SK-N-SH (cell line): ENCODE measurements around the gene IBTK. TPM values are rescaled to one million over a fixed set of nuclear protein-coding genes. Genes with fewer than 3 reads are reported as not detected.

ENCODE experiments used
- CTCF ChIA-PET: fragments of 300-600, 350-600 bp; formaldehyde crosslinking; extraction: SDS; loops from one replicate; lab custom pipeline; 2021; lab: Yijun Ruan, JAX
- POLR2A ChIA-PET: fragments of 350-600 bp; sonication (Branson Sonifier 250); formaldehyde crosslinking; extraction: SDS; loops from one replicate; lab custom pipeline; 2020; ENCODE audit warnings: antibody characterized with exemption, inconsistent platforms; lab: Yijun Ruan, JAX
- DNase-seq: peaks from one replicate; pipeline ENCODE4 v3.0.0; 2012
- H2AFZ ChIP-seq: fragments of 200-600 bp; sonication (generic); 2 replicates; pipeline ENCODE4 v1.8.1; 2016; ENCODE audit warnings: antibody characterized with exemption, mild to moderate bottlenecking, low read depth
- H3F3A ChIP-seq: fragments of 200-600 bp; sonication (generic); replicated peaks from 2 replicates; pipeline ENCODE3; 2016; ENCODE audit warnings: antibody characterized with exemption, mild to moderate bottlenecking; ENCODE audit not compliant: insufficient read depth
- H3K27ac ChIP-seq, 2 experiments: fragments of 200-500 bp in 1 of 2; fragments of 200-600 bp in 1 of 2; sonication (Bioruptor generic) in 1 of 2; sonication (generic), shearing (Covaris generic) in 1 of 2; 2 replicates each; pipeline versions ENCODE4 v1.5.1 to v1.6.1; 2014 to 2016; ENCODE audit warnings: low read depth in 2 of 2, inconsistent platforms in 1 of 2, low read length in 1 of 2, mild to moderate bottlenecking in 1 of 2, mixed read lengths in 1 of 2
- H3K27me3 ChIP-seq: fragments of 200-600 bp; sonication (generic), shearing (Covaris generic); 2 replicates; pipeline ENCODE4 v1.6.1; 2016; ENCODE audit warnings: mixed run types; ENCODE audit not compliant: insufficient read depth
- H3K36me3 ChIP-seq, 2 experiments: fragments of 200-500 bp in 1 of 2; fragments of 200-600 bp in 1 of 2; sonication (Bioruptor generic) in 1 of 2; sonication (generic) in 1 of 2; replicated peaks in 1 of 2; 2 replicates each; pipeline versions ENCODE3 to v1.5.1; 2014 to 2016; ENCODE audit warnings: low read length in 1 of 2, mild to moderate bottlenecking in 1 of 2; ENCODE audit not compliant: insufficient read depth in 2 of 2, control insufficient read depth in 1 of 2
- H3K4me1 ChIP-seq, 2 experiments: fragments of 200-500 bp in 1 of 2; fragments of 200-600 bp in 1 of 2; sonication (Bioruptor generic) in 1 of 2; sonication (generic), shearing (Covaris generic) in 1 of 2; 2 replicates each; pipeline versions ENCODE4 v1.5.1 to v1.6.1; 2014 to 2016; ENCODE audit warnings: low read depth in 1 of 2, low read length in 1 of 2, mixed run types in 1 of 2; ENCODE audit not compliant: insufficient read depth in 2 of 2, control insufficient read depth in 1 of 2
- H3K4me2 ChIP-seq: fragments of 200-600 bp; sonication (generic), shearing (Covaris generic); 2 replicates; pipeline ENCODE4 v1.6.1; 2017; ENCODE audit warnings: mixed run types
- H3K4me3 ChIP-seq, 2 experiments: fragments of 200-500 bp in 1 of 2; fragments of 200-600 bp in 1 of 2; sonication (Bioruptor generic) in 1 of 2; sonication (generic), shearing (Covaris generic) in 1 of 2; 2 replicates each; pipeline versions ENCODE4 v1.5.1 to v1.8.1; 2014 to 2016; ENCODE audit warnings: low read depth in 2 of 2, inconsistent platforms in 1 of 2, low read length in 1 of 2, mild to moderate bottlenecking in 1 of 2, mixed read lengths in 1 of 2, moderate library complexity in 1 of 2
- H3K79me2 ChIP-seq: fragments of 200-600 bp; sonication (generic); 2 replicates; pipeline ENCODE4 v1.8.1; 2017; ENCODE audit warnings: mild to moderate bottlenecking; ENCODE audit not compliant: insufficient read depth
- H3K9ac ChIP-seq: fragments of 200-600 bp; sonication (generic); 2 replicates; pipeline ENCODE4 v1.6.1; 2017; ENCODE audit warnings: mixed run types
- H3K9me2 ChIP-seq: fragments of 200-600 bp; sonication (generic); 2 replicates; pipeline ENCODE4 v1.6.1; 2017; ENCODE audit warnings: mixed run types
- H3K9me3 ChIP-seq: fragments of 200-600 bp; sonication (generic); 2 replicates; pipeline ENCODE4 v1.6.1; 2017; ENCODE audit warnings: mixed run types, mild to moderate bottlenecking, moderate library complexity
- H4K20me1 ChIP-seq: fragments of 200-600 bp; sonication (generic); 2 replicates; pipeline ENCODE4 v1.6.1; 2017; ENCODE audit warnings: mild to moderate bottlenecking, mixed run types; ENCODE audit not compliant: insufficient read depth
- EZH2phosphoT487 ChIP-seq: fragments of 200-600 bp; sonication (generic); IDR thresholded peaks from 2 replicates; pipeline ENCODE4 v1.6.1; 2017; ENCODE audit warnings: low read depth, mixed run types, mild to moderate bottlenecking, antibody characterized with exemption, moderate library complexity, borderline replicate concordance
- FOXJ3 ChIP-seq: sonication (generic); formaldehyde crosslinking; IDR thresholded peaks from 2 replicates; pipeline ENCODE4 v1.5.1; 2020; ENCODE audit warnings: mild to moderate bottlenecking, missing genetic modification reagents
- JUND ChIP-seq: IDR thresholded peaks from 2 replicates; pipeline ENCODE4 v1.4.0; 2012
- MXI1 ChIP-seq: IDR thresholded peaks from 2 replicates; pipeline ENCODE4 v1.6.1; 2012; ENCODE audit warnings: mild to moderate bottlenecking, low read depth, low read length, improper control_type of control experiment
- NRF1 ChIP-seq: IDR thresholded peaks from 2 replicates; pipeline ENCODE4 v1.6.1; 2012; ENCODE audit warnings: low read depth, mild to moderate bottlenecking, low read length
- RCOR1 ChIP-seq: fragments of 150-350 bp; IDR thresholded peaks from 2 replicates; pipeline ENCODE4 v1.6.1; 2017; ENCODE audit warnings: antibody characterized with exemption, low read length
- RFX5 ChIP-seq: IDR thresholded peaks from 2 replicates; pipeline ENCODE4 v1.6.1; 2012; ENCODE audit warnings: mild to moderate bottlenecking, improper control_type of control experiment, low read length
- RXRA ChIP-seq: IDR thresholded peaks from 2 replicates; pipeline ENCODE4 v1.4.0; 2012; ENCODE audit warnings: low read depth, mild to moderate bottlenecking, borderline replicate concordance
- SIN3A ChIP-seq: IDR thresholded peaks from 2 replicates; pipeline ENCODE4 v1.6.1; 2012; ENCODE audit warnings: low read depth, mild to moderate bottlenecking, low read length, moderate library complexity, borderline replicate concordance
- YY1 ChIP-seq: IDR thresholded peaks from 2 replicates; pipeline ENCODE4 v1.4.0; 2012; ENCODE audit warnings: low read depth, mild to moderate bottlenecking
- WGBS: methylation state at CpG from one replicate; pipeline ENCODE4 v1.1.6; 2017; ENCODE audit warnings: low lambda C conversion rate; 5-methylcytosine and 5-hydroxymethylcytosine counted together
- polyA plus RNA-seq, 3 experiments: library from polyadenylated mRNA; depleted of rRNA; stranded (reverse); fragments of >200 nt; gene quantifications; 2 replicates each; pipeline ENCODE4 v1.2.3, GENCODE V29; 2012
- TF ChIP-seq, protein P1 (sequence below): IDR thresholded peaks from 2 replicates; pipeline ENCODE4 v1.6.1; 2012; ENCODE audit warnings: mild to moderate bottlenecking, low read depth, low read length, moderate library complexity
- TF ChIP-seq, protein P2 (sequence below): IDR thresholded peaks from 2 replicates; pipeline ENCODE4; 2012
- TF ChIP-seq, protein P3 (sequence below): fragments of 150-350 bp; IDR thresholded peaks from 2 replicates; pipeline ENCODE4 v1.6.1; 2017; ENCODE audit warnings: antibody characterized with exemption, low read length, low read depth, borderline replicate concordance
- TF ChIP-seq, protein P4 (sequence below): fragments of 200-600 bp; sonication (generic); IDR thresholded peaks from 2 replicates; pipeline ENCODE4 v1.6.1; 2017; ENCODE audit warnings: antibody characterized with exemption, mild to moderate bottlenecking, moderate library complexity
- TF ChIP-seq, protein P5 (sequence below): fragments of 150-350 bp; IDR thresholded peaks from 2 replicates; pipeline ENCODE4 v1.6.1; 2016; ENCODE audit warnings: mild to moderate bottlenecking, low read depth, low read length

The IBTK gene
- polyA plus RNA-seq, 1 of the 3 experiments (the other 2 are of a cell fraction): 9.5 TPM

DNA sequence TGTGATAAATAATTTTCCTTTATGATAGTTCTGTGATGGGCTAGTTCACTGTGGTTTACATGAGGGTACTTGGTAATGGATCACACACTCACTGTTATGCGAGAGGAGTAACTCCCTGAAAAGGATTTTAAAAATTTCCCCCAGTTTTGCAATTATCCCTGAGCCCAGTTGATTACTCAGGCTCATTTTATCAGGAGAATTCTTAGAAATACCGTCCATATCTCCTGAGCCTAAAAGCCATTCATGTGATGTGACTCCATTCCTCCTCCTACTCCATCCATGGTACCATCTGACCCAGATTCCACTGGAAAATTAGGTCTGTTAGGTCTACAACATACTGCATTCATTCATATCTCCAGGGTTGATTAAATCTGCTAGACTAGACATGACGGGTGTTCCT lies 16.4 kb upstream of the IBTK start:
- Histone ChIP-seq H3K9me2 (no peaks in the 10 kb centered on the region), H3K4me1 (peaks cover 14 to 39% of the 10 kb centered on the region in 2 experiments), H3K79me2 (no peaks in the 10 kb centered on the region), H2AFZ (no peak overlapping the region), H3K4me2 (no peak overlapping the region)
- WGBS: 98% methylated on average over 3 of the region's 3 CpGs
- CTCF ChIA-PET: interaction anchor here (0.6 to 2.6 kb wide), 2 partner anchors 421 to 803 kb away, joined by 3 to 21 read pairs; partner anchors contain the start of genes DOP1A and UBE3D
- TF ChIP-seq, protein P1, sequence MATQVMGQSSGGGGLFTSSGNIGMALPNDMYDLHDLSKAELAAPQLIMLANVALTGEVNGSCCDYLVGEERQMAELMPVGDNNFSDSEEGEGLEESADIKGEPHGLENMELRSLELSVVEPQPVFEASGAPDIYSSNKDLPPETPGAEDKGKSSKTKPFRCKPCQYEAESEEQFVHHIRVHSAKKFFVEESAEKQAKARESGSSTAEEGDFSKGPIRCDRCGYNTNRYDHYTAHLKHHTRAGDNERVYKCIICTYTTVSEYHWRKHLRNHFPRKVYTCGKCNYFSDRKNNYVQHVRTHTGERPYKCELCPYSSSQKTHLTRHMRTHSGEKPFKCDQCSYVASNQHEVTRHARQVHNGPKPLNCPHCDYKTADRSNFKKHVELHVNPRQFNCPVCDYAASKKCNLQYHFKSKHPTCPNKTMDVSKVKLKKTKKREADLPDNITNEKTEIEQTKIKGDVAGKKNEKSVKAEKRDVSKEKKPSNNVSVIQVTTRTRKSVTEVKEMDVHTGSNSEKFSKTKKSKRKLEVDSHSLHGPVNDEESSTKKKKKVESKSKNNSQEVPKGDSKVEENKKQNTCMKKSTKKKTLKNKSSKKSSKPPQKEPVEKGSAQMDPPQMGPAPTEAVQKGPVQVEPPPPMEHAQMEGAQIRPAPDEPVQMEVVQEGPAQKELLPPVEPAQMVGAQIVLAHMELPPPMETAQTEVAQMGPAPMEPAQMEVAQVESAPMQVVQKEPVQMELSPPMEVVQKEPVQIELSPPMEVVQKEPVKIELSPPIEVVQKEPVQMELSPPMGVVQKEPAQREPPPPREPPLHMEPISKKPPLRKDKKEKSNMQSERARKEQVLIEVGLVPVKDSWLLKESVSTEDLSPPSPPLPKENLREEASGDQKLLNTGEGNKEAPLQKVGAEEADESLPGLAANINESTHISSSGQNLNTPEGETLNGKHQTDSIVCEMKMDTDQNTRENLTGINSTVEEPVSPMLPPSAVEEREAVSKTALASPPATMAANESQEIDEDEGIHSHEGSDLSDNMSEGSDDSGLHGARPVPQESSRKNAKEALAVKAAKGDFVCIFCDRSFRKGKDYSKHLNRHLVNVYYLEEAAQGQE: no peak
- TF ChIP-seq FOXJ3 (CRISPR knock-in tag): no peak
- no peak for TF ChIP-seq YY1
- no peak for TF ChIP-seq MXI1
- no peak for TF ChIP-seq NRF1
- TF ChIP-seq, protein P2, sequence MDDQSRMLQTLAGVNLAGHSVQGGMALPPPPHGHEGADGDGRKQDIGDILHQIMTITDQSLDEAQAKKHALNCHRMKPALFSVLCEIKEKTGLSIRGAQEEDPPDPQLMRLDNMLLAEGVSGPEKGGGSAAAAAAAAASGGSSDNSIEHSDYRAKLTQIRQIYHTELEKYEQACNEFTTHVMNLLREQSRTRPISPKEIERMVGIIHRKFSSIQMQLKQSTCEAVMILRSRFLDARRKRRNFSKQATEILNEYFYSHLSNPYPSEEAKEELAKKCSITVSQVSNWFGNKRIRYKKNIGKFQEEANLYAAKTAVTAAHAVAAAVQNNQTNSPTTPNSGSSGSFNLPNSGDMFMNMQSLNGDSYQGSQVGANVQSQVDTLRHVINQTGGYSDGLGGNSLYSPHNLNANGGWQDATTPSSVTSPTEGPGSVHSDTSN: no peak
- TF ChIP-seq EZH2phosphoT487: no peak
- no peak for TF ChIP-seq RCOR1
- TF ChIP-seq JUND: no peak
- no peak for TF ChIP-seq RFX5
- TF ChIP-seq, protein P3, sequence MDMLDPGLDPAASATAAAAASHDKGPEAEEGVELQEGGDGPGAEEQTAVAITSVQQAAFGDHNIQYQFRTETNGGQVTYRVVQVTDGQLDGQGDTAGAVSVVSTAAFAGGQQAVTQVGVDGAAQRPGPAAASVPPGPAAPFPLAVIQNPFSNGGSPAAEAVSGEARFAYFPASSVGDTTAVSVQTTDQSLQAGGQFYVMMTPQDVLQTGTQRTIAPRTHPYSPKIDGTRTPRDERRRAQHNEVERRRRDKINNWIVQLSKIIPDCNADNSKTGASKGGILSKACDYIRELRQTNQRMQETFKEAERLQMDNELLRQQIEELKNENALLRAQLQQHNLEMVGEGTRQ: no peak
- TF ChIP-seq RXRA: no peak
- TF ChIP-seq, protein P4, sequence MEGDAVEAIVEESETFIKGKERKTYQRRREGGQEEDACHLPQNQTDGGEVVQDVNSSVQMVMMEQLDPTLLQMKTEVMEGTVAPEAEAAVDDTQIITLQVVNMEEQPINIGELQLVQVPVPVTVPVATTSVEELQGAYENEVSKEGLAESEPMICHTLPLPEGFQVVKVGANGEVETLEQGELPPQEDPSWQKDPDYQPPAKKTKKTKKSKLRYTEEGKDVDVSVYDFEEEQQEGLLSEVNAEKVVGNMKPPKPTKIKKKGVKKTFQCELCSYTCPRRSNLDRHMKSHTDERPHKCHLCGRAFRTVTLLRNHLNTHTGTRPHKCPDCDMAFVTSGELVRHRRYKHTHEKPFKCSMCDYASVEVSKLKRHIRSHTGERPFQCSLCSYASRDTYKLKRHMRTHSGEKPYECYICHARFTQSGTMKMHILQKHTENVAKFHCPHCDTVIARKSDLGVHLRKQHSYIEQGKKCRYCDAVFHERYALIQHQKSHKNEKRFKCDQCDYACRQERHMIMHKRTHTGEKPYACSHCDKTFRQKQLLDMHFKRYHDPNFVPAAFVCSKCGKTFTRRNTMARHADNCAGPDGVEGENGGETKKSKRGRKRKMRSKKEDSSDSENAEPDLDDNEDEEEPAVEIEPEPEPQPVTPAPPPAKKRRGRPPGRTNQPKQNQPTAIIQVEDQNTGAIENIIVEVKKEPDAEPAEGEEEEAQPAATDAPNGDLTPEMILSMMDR: no peak
- no peak for TF ChIP-seq SIN3A
- TF ChIP-seq, protein P5, sequence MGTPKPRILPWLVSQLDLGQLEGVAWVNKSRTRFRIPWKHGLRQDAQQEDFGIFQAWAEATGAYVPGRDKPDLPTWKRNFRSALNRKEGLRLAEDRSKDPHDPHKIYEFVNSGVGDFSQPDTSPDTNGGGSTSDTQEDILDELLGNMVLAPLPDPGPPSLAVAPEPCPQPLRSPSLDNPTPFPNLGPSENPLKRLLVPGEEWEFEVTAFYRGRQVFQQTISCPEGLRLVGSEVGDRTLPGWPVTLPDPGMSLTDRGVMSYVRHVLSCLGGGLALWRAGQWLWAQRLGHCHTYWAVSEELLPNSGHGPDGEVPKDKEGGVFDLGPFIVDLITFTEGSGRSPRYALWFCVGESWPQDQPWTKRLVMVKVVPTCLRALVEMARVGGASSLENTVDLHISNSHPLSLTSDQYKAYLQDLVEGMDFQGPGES: no peak
- TF ChIP-seq, all 33 proteins: peak for 0
- H3K9ac ChIP-seq: no peak overlapping the region
- no peaks in the 10 kb centered on the region for H3K27me3 ChIP-seq
- POLR2A ChIA-PET: no interaction called here
- H3K9me3 ChIP-seq: no peaks in the 10 kb centered on the region
- H3F3A ChIP-seq: peaks cover 37% of the 10 kb centered on the region
- no peaks in the 10 kb centered on the region for H4K20me1 ChIP-seq
- DNase-seq: no peak
- no peak overlapping the region for H3K27ac ChIP-seq
- H3K36me3 ChIP-seq: no peaks in the 10 kb centered on the region
- H3K4me3 ChIP-seq: no peak overlapping the region
